GM18498 (cell line): ENCODE results near the gene LRRC27.
A peak's percentile ranks its signal among the peaks of the same experiment; 100 is the strongest.

Experiments used
- ATAC-seq: cut with Tn5 transposase; IDR thresholded peaks from one replicate; pipeline ENCODE4 v1.9.1; 2021; ENCODE audit warnings: mild to moderate bottlenecking, moderate library complexity; ENCODE audit not compliant: unreplicated experiment

LRRC27 gene

DNA sequence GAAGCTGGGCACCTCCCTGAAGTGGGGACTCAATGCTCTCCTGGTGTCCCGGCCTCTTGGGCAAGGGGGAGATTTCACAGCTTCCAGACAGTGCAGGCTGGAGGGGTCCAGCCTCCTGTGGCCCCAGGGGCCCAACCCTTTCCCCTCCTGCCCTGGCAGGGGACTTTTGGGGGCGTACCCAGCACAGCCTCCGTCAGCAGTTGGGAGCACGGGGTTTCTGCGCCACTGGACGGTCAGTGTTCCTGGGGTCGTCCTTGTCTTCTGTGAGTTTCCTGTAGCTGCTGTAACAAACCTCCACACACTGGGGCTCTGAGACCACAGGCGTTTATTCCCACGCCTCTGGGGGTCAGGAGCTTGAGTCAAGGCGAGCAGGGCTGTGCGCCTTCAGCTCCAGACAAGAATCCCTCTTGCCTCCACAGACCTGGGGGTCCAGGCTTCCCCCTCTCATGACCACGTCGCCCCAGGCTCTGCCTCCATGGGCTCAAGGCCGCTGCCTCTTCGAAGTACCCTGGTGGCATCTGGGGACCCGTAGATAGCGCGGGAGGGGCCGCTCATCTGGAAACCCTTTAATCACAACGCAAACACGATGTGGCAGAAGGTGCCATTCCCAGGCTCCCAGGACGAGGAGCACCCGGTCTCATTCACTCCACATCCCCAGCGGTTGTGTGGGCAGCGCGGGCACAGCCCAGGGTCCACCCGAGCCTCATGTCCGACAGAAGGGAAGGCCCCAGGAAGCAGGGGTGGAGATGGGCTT is 79.0 kb downstream of the LRRC27 start:
- no peak for ATAC-seq

- ATAC-seq, result no peak
Observed at GRCh38 chr10:132411561-132412253, 79.7 kb downstream of the LRRC27 start.

DNA sequence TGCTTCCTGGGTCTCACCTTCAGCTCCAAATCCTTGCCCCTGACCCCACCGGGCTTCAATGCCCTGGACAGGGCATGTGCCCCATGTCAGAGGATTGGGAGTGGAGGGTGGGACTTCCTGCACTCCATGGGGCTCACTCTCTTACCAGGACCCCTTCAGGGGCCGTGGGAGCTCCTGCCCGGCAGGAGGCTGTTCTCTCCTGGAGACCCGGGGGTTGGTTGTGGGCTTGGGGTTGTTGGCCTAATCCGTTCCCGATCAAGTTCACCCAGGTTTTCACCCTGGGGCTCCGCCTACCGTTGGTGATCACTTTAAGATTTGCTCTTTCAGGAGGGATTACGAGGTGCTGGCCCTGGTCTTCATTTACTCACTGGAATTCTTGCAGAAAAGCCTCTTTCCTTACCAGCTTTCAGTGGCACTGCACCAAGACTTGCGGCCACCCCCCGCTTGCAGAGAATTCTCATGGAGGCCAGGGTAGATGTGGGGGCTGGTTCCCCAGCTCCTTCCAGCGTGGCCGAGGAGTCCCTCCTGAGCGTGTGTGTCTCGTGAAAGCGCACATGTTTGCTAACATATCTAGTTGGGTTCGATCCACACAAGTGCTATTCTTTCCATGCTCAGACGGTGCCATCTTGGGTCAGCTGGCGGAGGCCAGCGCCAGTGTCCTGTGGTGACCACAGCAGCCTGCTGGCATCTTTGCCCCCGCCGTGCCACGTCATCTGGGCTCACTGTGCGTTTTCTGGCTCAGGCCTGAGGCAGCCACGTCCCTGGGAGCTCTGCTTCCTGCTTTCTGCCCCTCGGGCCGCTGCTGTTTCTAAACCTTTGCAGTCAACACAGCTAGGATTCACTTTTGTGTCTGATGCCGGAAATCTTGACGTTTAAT is 80.6 kb downstream of the LRRC27 start:
- ATAC-seq, result no peak

- no peak for ATAC-seq
Observed at GRCh38 chr10:132413226-132414205, 81.5 kb downstream of the LRRC27 start.

DNA sequence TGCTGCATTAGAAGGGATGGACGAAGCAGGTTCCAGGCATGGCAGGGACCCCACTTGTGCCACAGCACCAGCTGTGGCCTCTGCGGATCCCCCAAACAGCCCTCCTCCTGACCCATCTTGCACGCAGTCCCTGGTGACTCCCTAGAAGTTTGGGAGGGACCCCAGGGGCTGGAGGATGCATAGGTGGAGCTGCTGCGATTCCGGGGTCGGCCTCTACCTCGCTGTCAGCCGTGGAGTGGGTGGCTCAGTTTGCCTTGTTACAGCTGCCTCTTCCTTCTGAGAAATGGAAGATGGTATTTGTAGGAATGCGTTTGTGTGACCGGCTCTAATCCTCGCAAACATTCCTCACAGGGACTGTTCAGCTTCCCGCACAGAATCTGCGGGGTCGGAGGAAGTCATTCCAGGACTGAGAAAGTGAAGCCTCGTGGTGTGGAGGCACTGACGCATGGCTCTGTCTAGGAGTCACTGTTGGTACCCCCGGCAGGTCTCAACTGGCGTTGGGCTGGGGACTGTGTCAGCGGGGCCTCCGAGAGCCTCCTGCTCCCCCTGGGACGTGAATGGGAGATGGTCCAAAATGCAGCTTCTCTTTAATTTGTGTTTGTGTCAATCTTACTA is 82.5 kb downstream of the LRRC27 start:
- no peak for ATAC-seq

DNA sequence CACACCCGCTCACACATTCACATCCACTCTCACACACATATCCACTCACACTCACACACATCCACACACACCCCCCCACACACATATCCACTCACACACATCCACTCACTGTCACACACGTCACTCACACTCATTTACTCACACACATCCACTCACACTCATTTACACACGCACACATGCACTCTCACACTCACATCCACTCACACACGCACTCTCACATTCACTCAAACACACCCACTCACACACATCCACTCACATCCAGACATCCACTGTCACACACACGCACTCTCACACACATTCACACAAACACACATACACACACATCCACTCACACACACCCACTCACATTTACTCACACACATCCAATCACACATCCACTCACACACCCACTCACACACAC is 83.3 kb downstream of the LRRC27 start:
- no peak for ATAC-seq

GRCh38 chr10:132415956-132416355 is 84.0 kb downstream of the LRRC27 start:
- ATAC-seq, result no peak

GRCh38 chr10:132416566-132417256 is 84.7 kb downstream of the LRRC27 start:
- no peak for ATAC-seq

GRCh38 chr10:132417257-132417910 is 85.4 kb downstream of the LRRC27 start:
- no peak for ATAC-seq

- no peak for ATAC-seq
Observed at GRCh38 chr10:132417957-132418441, 86.0 kb downstream of the LRRC27 start.

DNA sequence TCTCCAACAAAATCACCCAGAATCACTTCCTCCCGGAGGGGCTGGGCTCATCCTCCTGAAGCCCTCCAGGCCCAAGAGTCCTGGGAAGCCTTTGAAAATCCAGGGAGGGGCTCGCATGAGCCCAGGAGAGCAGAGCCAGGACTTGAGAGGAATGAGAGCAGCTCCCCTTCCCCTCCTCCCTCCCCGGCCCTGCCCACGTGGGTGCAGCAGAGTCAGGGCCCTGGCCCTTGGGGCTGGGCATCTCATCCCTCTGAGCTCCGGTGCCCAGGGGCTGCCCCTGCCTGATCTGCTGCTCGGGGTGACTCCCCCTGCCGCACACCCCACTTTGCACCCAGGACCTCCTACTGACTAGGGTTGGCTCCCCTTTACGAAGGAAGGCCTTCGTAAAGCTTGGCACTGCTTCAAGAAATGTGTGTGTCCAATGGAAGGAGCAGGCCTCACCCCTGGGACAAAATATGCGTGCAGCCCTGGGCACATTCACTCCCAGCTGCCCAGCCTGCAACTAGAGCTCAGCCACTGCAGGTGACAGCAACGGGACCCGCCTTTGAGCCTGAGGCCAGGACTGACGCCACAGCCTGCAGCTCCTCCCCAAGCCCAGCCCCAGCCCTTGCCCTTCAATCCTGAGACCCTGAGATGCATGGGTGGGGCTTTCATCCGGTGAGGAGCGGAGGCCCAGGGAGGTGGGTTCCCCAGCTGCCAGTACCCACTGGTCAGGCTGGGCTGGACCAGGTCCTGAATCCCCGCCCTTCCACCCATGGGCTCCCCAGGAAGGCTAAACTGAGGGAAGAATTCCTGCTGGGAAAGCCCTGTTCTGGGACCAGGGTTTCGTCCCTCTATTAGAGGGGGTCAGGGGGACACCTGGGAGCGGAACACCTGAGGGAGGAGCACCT is 86.8 kb downstream of the LRRC27 start:
- ATAC-seq, result no peak

DNA sequence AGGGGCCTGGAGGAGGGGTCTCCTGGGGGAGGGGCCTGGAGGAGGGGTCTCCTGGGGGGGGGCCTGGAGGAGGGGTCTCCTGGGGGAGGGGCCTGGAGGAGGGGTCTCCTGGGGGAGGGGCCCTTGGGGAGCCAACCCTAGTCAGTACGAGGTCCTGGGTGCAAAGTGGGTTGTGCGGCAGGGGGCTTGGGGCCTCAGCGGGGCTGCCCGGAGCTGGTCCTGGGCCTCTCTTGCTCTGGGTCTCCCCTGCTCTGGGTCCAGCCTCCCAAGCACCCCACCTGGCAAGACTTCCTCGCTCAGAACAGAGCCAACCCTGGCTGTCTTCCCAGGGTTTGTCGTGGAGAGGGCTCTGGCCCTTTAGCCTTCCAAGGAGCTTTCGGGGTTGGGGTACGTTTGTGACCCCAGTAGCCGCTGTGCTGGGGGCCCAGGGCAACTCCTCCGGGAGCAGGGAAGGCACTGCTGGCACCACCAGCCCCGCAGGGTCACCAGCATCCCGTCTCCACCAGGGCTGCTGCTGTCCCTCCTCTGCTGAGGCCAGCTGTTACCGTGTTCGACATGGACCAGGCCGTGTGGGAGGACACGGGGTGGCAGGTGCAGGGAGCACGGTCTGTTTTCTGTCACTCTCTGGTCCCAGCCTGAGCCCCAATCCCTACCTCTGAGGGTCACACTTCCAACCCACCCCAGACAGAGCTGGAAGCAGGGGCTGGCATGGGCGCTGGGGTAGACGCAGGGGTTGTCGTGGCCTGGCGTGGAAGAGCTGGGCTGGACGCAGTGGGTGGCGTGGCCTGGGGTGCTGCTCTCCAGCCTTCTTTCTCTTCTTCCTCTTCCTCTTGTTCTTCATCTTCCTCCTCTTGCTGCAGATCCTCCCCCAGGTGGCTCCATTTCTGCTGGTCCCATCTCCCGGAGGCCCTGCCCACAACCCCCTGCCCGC is 87.8 kb downstream of the LRRC27 start:
- no peak for ATAC-seq

GRCh38 chr10:132420469-132420980 is 88.5 kb downstream of the LRRC27 start:
- ATAC-seq, result no peak

GRCh38 chr10:132420981-132421846 is 89.2 kb downstream of the LRRC27 start:
- peak; percentile 68 for ATAC-seq
